ENCODE data around the gene TEK. TPM values are rescaled to one million over a fixed set of nuclear protein-coding genes. Genes with fewer than 3 reads are reported as not detected.

The TEK gene
- total and polyA plus RNA-seq, 10 of the 15 experiments (the other 5 are each of a cell fraction or from before 2014, with no cell fraction given) = not detected

DNA sequence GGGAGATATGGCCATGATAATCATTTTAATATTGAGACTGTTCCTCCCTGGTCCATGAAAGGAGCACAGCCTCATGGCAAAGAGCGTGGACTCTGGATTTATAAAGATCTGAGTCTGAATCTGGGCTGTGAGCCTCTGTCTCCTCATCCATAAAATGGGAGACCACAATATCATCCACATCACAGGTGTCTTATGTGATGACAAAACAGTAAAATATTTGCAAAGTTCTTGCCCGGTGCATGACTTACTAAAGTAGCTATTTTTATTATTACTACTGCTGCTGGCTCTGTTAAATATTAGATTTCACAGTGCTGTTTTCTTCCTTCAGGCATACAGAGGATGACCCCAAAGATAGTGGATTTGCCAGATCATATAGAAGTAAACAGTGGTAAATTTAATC is 74.1 kb downstream of the TEK start:
- ChIA-PET CTCF (no interaction called here), SMC1A (ENCODE audit: uncharacterized antibody, unreplicated experiment) (no interaction called here), POLR2A (no interaction called here), RAD21 (ENCODE audit: unreplicated experiment) (no interaction called here)
- H3K9me3 ChIP-seq (replicated peaks; ENCODE audit: control insufficient read depth, insufficient read depth, low read length) = no peaks in the 10 kb centered on the region
- H3K9ac ChIP-seq (ENCODE audit: control insufficient read depth, insufficient read depth, low read length) = no peak overlapping the region
- in situ Hi-C loops (cut with MboI) (no loop called here), intact Hi-C loops (cut with micrococcal nuclease; ENCODE audit: unreplicated experiment) (no loop called here)
- H3K79me2 ChIP-seq (ENCODE audit: control insufficient read depth, insufficient read depth, low read length) = no peaks in the 10 kb centered on the region
- no peaks in the 10 kb centered on the region for H3K4me1 ChIP-seq (ENCODE audit: control insufficient read depth, insufficient read depth, low read length)
- no peak for TF ChIP-seq CHD4 (IDR thresholded peaks at IDR 0.05)
- TF ChIP-seq, protein P1, sequence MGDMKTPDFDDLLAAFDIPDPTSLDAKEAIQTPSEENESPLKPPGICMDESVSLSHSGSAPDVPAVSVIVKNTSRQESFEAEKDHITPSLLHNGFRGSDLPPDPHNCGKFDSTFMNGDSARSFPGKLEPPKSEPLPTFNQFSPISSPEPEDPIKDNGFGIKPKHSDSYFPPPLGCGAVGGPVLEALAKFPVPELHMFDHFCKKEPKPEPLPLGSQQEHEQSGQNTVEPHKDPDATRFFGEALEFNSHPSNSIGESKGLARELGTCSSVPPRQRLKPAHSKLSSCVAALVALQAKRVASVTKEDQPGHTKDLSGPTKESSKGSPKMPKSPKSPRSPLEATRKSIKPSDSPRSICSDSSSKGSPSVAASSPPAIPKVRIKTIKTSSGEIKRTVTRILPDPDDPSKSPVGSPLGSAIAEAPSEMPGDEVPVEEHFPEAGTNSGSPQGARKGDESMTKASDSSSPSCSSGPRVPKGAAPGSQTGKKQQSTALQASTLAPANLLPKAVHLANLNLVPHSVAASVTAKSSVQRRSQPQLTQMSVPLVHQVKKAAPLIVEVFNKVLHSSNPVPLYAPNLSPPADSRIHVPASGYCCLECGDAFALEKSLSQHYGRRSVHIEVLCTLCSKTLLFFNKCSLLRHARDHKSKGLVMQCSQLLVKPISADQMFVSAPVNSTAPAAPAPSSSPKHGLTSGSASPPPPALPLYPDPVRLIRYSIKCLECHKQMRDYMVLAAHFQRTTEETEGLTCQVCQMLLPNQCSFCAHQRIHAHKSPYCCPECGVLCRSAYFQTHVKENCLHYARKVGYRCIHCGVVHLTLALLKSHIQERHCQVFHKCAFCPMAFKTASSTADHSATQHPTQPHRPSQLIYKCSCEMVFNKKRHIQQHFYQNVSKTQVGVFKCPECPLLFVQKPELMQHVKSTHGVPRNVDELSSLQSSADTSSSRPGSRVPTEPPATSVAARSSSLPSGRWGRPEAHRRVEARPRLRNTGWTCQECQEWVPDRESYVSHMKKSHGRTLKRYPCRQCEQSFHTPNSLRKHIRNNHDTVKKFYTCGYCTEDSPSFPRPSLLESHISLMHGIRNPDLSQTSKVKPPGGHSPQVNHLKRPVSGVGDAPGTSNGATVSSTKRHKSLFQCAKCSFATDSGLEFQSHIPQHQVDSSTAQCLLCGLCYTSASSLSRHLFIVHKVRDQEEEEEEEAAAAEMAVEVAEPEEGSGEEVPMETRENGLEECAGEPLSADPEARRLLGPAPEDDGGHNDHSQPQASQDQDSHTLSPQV (IDR thresholded peaks at IDR 0.05) = no peak
- DNase-seq (ENCODE audit: low read depth, low spot score) (no peak), ATAC-seq (no peak), FAIRE-seq (no peak)
- H4K20me1 ChIP-seq (ENCODE audit: control insufficient read depth, insufficient read depth) = no peaks in the 10 kb centered on the region
- no peak overlapping the region for H3K27ac ChIP-seq (ENCODE audit: control insufficient read depth, insufficient read depth)
- H3K36me3 ChIP-seq (ENCODE audit: control insufficient read depth in 2 of 2, insufficient read depth in 2 of 2, low read length in 1 of 2) = no peaks in the 10 kb centered on the region
- WGBS (ENCODE audit: insufficient coverage, insufficient replicate concordance, low lambda C conversion rate, missing lambda C conversion rate) = 13% methylated on average over 2 of the region's 2 CpGs
- no peak overlapping the region for H3K4me2 ChIP-seq (ENCODE audit: control insufficient read depth, insufficient read depth)
- BruUV-seq (replicated peaks) = no TSS peak
- H3K27me3 ChIP-seq (replicated peaks in 1 of 2; ENCODE audit: control insufficient read depth in 2 of 2, insufficient read depth in 2 of 2, low read length in 1 of 2) = no peaks in the 10 kb centered on the region
- no peak overlapping the region for H3K4me3 ChIP-seq
- no peak overlapping the region for H2AFZ ChIP-seq (ENCODE audit: control insufficient read depth, low read depth, low read length)

DNA sequence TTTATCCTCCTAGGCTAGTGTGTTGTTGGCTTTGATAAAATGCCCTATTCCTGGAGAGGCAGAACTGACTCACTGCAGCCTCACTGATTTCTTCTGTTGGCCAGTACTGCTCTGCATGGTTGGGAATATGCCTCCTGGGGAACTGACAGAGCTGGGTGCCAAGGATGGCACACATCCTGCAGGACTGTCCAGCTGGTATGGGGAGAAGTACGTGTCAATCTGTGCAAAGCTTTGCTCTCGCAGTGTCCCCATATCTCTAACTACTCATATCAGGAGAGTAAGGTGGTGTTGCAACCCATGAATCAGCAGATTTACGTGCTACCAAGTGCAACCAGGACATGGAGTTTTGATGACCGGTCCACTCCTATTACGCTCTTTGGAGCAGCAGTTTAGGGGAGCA is 74.7 kb downstream of the TEK start:
- TF ChIP-seq POLR2A (IDR thresholded peaks at IDR 0.05; ENCODE audit: low read depth, low read length) = no peak
- no peak overlapping the region for H2AFZ ChIP-seq (ENCODE audit: control insufficient read depth, low read depth, low read length)
- no peaks in the 10 kb centered on the region for H4K20me1 ChIP-seq (ENCODE audit: control insufficient read depth, insufficient read depth)
- POLR2A ChIA-PET = no interaction called here
- RAD21 ChIA-PET (ENCODE audit: unreplicated experiment) = no interaction called here
- no peaks in the 10 kb centered on the region for H3K27me3 ChIP-seq (replicated peaks in 1 of 2; ENCODE audit: control insufficient read depth in 2 of 2, insufficient read depth in 2 of 2, low read length in 1 of 2)
- CTCF ChIA-PET = no interaction called here
- no peak overlapping the region for H3K4me2 ChIP-seq (ENCODE audit: control insufficient read depth, insufficient read depth)
- in situ Hi-C loops (cut with MboI) = no loop called here
- SMC1A ChIA-PET (ENCODE audit: uncharacterized antibody, unreplicated experiment) = no interaction called here
- H3K9ac ChIP-seq (ENCODE audit: control insufficient read depth, insufficient read depth, low read length) = no peak overlapping the region
- no peak for ATAC-seq
- intact Hi-C loops (cut with micrococcal nuclease; ENCODE audit: unreplicated experiment) = no loop called here
- H3K79me2 ChIP-seq (ENCODE audit: control insufficient read depth, insufficient read depth, low read length) = no peaks in the 10 kb centered on the region
- H3K4me1 ChIP-seq (ENCODE audit: control insufficient read depth, insufficient read depth, low read length) = no peaks in the 10 kb centered on the region
- no peak for DNase-seq (ENCODE audit: low read depth, low spot score)
- H3K36me3 ChIP-seq (ENCODE audit: control insufficient read depth in 2 of 2, insufficient read depth in 2 of 2, low read length in 1 of 2) = no peaks in the 10 kb centered on the region
- H3K9me3 ChIP-seq (replicated peaks; ENCODE audit: control insufficient read depth, insufficient read depth, low read length) = no peaks in the 10 kb centered on the region
- 42% methylated on average over 5 of the region's 5 CpGs for WGBS (ENCODE audit: insufficient coverage, insufficient replicate concordance, low lambda C conversion rate, missing lambda C conversion rate)
- no peak overlapping the region for H3K27ac ChIP-seq (ENCODE audit: control insufficient read depth, insufficient read depth)
- no peak for FAIRE-seq
- H3K4me3 ChIP-seq = no peak overlapping the region
- BruUV-seq (replicated peaks) = no TSS peak

Data from GM12878 (cell line).